Common myeloid progenitor, CD34-positive (primary cell): ENCODE measurements around the gene WDR86.

Experiments
- CTCF ChIA-PET: fragments of 350-600 bp; sonication (Branson Sonifier 250); formaldehyde crosslinking; loops from one replicate; lab custom pipeline; 2021; ENCODE audit warnings: antibody characterized with exemption; lab: Charles Lee
- POLR2A ChIA-PET: fragments of 350-600 bp; sonication (Branson Sonifier 250); formaldehyde crosslinking; loops from one replicate; lab custom pipeline; 2021; ENCODE audit warnings: antibody characterized with exemption; lab: Charles Lee
- DNase-seq, 3 donors: peaks; one replicate each; pipeline versions ENCODE4 v3.0.0 to v3.0.0-alpha.2; 2013
- H3K27ac ChIP-seq, 2 experiments: 1 replicate in 1 of 2; 2 replicates in 1 of 2; pipeline ENCODE4 v1.7.0; 2013; ENCODE audit warnings: inconsistent platforms in 2 of 2, low read length in 2 of 2, mild to moderate bottlenecking in 2 of 2, low read depth in 1 of 2, moderate library complexity in 1 of 2; ENCODE audit not compliant: severe bottlenecking in 2 of 2, insufficient read depth in 1 of 2, poor library complexity in 1 of 2
- H3K27me3 ChIP-seq, 5 experiments: replicated peaks in 2 of 5; 1 replicate in 3 of 5; 2 replicates in 2 of 5; pipeline versions ENCODE4 v1.6.1 to v1.7.0; 2013; ENCODE audit warnings: low read length in 4 of 5, mild to moderate bottlenecking in 2 of 5, moderate library complexity in 2 of 5, inconsistent platforms in 1 of 5; ENCODE audit not compliant: insufficient read depth in 5 of 5, control insufficient read depth in 4 of 5
- H3K36me3 ChIP-seq, 4 experiments: 1 replicate in 2 of 4; 2 replicates in 2 of 4; pipeline versions ENCODE4 v1.6.1 to v1.7.0; 2013; ENCODE audit warnings: low read length in 3 of 4, control low read depth in 1 of 4, mild to moderate bottlenecking in 1 of 4; ENCODE audit not compliant: control insufficient read depth in 4 of 4, insufficient read depth in 4 of 4
- H3K4me1 ChIP-seq, 4 experiments: 1 replicate in 3 of 4; 2 replicates in 1 of 4; pipeline versions ENCODE4 v1.6.1 to v1.7.1; 2013; ENCODE audit warnings: low read length in 3 of 4, mild to moderate bottlenecking in 3 of 4, control low read depth in 1 of 4, inconsistent platforms in 1 of 4, moderate library complexity in 1 of 4; ENCODE audit not compliant: control insufficient read depth in 4 of 4, insufficient read depth in 4 of 4; ENCODE audit errors: control extremely low read depth in 1 of 4
- H3K4me3 ChIP-seq, 7 experiments: 1 replicate in 4 of 7; 2 replicates in 3 of 7; pipeline versions ENCODE4 v1.5.1 to v1.7.0; 2013; ENCODE audit warnings: mild to moderate bottlenecking in 7 of 7, low read length in 6 of 7, moderate library complexity in 6 of 7, inconsistent platforms in 2 of 7, low read depth in 2 of 7, control low read depth in 1 of 7; ENCODE audit not compliant: insufficient read depth in 4 of 7, control insufficient read depth in 1 of 7; ENCODE audit errors: extremely low read depth in 1 of 7
- H3K9me3 ChIP-seq, 5 experiments: 1 replicate in 4 of 5; 2 replicates in 1 of 5; pipeline versions ENCODE4 v1.6.1 to v1.7.1; 2013; ENCODE audit warnings: low read length in 4 of 5, mild to moderate bottlenecking in 2 of 5, inconsistent platforms in 1 of 5, low read depth in 1 of 5, moderate library complexity in 1 of 5; ENCODE audit not compliant: control insufficient read depth in 4 of 5, insufficient read depth in 2 of 5; ENCODE audit errors: control extremely low read depth in 1 of 5
- WGBS: methylation state at CpG from one replicate; pipeline ENCODE4 v1.1.5; 2013; ENCODE audit not compliant: insufficient coverage; 5-methylcytosine and 5-hydroxymethylcytosine counted together

The WDR86 gene

DNA sequence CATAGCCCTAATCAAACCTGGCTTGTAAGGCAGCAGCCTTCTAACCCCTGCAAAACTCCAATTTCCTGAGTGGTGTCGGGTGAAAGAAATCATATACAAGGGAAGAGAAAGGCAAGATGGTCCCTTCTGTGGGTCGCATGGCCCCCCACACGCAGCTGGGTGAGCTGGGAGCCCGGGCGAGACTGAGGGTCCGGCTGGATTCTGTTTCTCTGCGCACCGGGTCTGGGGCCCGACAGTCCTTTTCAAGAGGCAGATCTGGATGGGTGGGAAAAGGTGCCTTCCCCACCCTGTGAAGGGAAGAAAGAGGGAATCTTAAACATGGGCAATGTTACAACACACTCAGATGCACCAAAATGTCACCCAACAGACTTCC, 18.5 kb downstream of the WDR86 start:
- CTCF ChIA-PET: interaction anchor here (1.7 kb wide), 1 partner anchor 39 kb away, joined by 5 read pairs; no protein-coding TSS in a partner anchor
- H3K4me1 ChIP-seq: peaks cover 0 to 20% (median 10%) of the 10 kb centered on the region in 4 experiments
- no peak overlapping the region for H3K27ac ChIP-seq
- no peaks in the 10 kb centered on the region for H3K36me3 ChIP-seq
- 96% methylated on average over 6 of the region's 9 CpGs for WGBS
- H3K27me3 ChIP-seq: peaks cover 0 to 3% (median 2%) of the 10 kb centered on the region in 5 experiments
- POLR2A ChIA-PET: no interaction called here
- no peak overlapping the region for H3K4me3 ChIP-seq
- DNase-seq: no peak
- H3K9me3 ChIP-seq: no peaks in the 10 kb centered on the region

- DNase-seq: no peak
- POLR2A ChIA-PET: no interaction called here
- H3K27me3 ChIP-seq: peaks cover 0 to 3% (median 2%) of the 10 kb centered on the region in 5 experiments
- no peaks in the 10 kb centered on the region for H3K9me3 ChIP-seq
- CTCF ChIA-PET: interaction anchor here (0.9 to 1.7 kb wide), 2 partner anchors 39 to 278 kb away, joined by 3 to 5 read pairs; no protein-coding TSS in a partner anchor
- H3K4me3 ChIP-seq: no peak overlapping the region
- H3K27ac ChIP-seq: no peak overlapping the region
- 71% methylated on average over 17 of the region's 25 CpGs for WGBS
- no peaks in the 10 kb centered on the region for H3K36me3 ChIP-seq
- peaks cover 0 to 20% (median 10%) of the 10 kb centered on the region in 4 experiments for H3K4me1 ChIP-seq
These were observed 19.1 kb downstream of the WDR86 start for GRCh38 chr7:151390598-151391357.

DNA sequence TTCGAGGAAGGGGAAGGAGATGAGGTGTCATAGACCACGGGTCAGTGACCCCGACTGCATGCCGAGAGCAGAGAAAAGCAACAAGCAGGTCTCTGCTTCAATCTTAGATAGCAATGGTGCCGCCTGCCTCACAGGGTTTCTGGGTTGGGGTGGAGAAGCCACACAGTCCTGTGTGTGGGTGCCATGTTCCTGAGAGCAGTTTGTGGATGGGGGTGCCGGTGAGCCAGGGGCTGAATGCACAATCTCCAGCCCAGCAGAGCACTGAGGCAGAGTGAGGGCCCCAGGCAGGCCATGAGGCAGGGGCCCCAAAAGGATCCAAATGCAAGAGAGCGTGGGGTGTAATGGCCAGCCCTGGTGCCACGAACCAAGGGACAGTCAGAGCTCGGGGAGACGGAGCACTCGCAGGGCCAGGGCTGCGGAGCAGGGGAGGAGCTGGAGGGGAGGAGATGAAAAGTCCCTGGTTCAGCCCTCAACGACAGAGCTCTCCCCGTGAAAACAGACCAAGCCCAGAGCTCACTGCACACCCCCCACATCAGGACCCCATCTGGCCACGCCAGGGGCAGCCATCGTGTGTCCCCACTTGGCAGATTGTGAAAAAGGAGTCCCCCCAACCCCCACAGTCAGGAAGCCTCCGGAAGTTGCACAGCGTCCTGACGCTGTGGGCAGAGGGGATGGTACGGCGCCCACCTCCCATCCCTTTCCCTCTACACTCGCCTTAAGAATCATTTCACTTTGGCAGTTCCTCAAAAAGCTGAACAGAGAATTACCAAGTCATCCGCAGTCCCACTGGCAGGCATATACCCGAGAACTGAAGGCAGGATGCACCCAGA, 19.9 kb downstream of the WDR86 start:
- CTCF ChIA-PET: interaction anchor here (0.9 to 1.7 kb wide), 2 partner anchors 38 to 278 kb away, joined by 3 to 5 read pairs; no protein-coding TSS in a partner anchor
- H3K36me3 ChIP-seq: no peaks in the 10 kb centered on the region
- POLR2A ChIA-PET: no interaction called here

GRCh38 chr7:151389096-151389767, 20.6 kb downstream of the WDR86 start:
- Histone ChIP-seq H3K27me3 (peaks cover 0 to 16% (median 8%) of the 10 kb centered on the region in 5 experiments), H3K9me3 (peaks cover 0 to 2% (median 1%) of the 10 kb centered on the region in 5 experiments), H3K4me3 (no peak overlapping the region), H3K27ac (no peak overlapping the region), H3K4me1 (peaks cover 0 to 20% (median 10%) of the 10 kb centered on the region in 4 experiments), H3K36me3 (no peaks in the 10 kb centered on the region)
- ChIA-PET CTCF (interaction anchor here (0.6 kb wide), 1 partner anchor 11 kb away, joined by 3 read pairs; no protein-coding TSS in a partner anchor), POLR2A (no interaction called here)
- 95% methylated on average over 18 of the region's 21 CpGs for WGBS
- no peak for DNase-seq

More for the DNA sequence above, 19.9 kb downstream of the WDR86 start:
- H3K27me3 ChIP-seq: peaks cover 0 to 9% (median 3%) of the 10 kb centered on the region in 5 experiments
- no peaks in the 10 kb centered on the region for H3K9me3 ChIP-seq
- H3K27ac ChIP-seq: no peak overlapping the region
- H3K4me3 ChIP-seq: peak overlapping the region in 1 of 7 experiments; percentile 13
- peaks cover 0 to 20% (median 10%) of the 10 kb centered on the region in 4 experiments for H3K4me1 ChIP-seq
- 63% methylated on average over 21 of the region's 24 CpGs for WGBS
- DNase-seq: peak in 2 of 3 donors; percentile 60 to 67

GRCh38 chr7:151388430-151388829, 21.4 kb downstream of the WDR86 start:
- H3K9me3 ChIP-seq: peaks cover 0 to 4% (median 2%) of the 10 kb centered on the region in 5 experiments
- H3K27ac ChIP-seq: no peak overlapping the region
- WGBS: 94% methylated on average over 10 of the region's 10 CpGs
- POLR2A ChIA-PET: no interaction called here
- H3K36me3 ChIP-seq: no peaks in the 10 kb centered on the region
- no peak for DNase-seq
- H3K4me1 ChIP-seq: peaks cover 0 to 20% (median 8%) of the 10 kb centered on the region in 4 experiments
- peaks cover 0 to 24% (median 12%) of the 10 kb centered on the region in 5 experiments for H3K27me3 ChIP-seq
- no peak overlapping the region for H3K4me3 ChIP-seq
- CTCF ChIA-PET: interaction anchor here (0.6 kb wide), 1 partner anchor 39 kb away, joined by 3 read pairs; no protein-coding TSS in a partner anchor

GRCh38 chr7:151388007-151388297, 21.9 kb downstream of the WDR86 start:
- Histone ChIP-seq H3K27ac (no peak overlapping the region), H3K9me3 (peaks cover 0 to 4% (median 2%) of the 10 kb centered on the region in 5 experiments), H3K36me3 (no peaks in the 10 kb centered on the region), H3K4me1 (peaks cover 0 to 17% (median 6%) of the 10 kb centered on the region in 4 experiments), H3K27me3 (peaks cover 0 to 28% (median 13%) of the 10 kb centered on the region in 5 experiments), H3K4me3 (no peak overlapping the region)
- ChIA-PET POLR2A (no interaction called here), CTCF (no interaction called here)
- no peak for DNase-seq
- WGBS: 99% methylated on average over 7 of the region's 8 CpGs
